Stimulated activated naive CD8-positive, alpha-beta T cell treated with anti-CD3 and anti-CD28 coated beads, Interleukin-15, Interleukin-2, amounts not matched to agents 100 ng/mL and 50 ng/mL, for 24 hours (primary cell): Measurements from ENCODE around the gene PTPN22.

Source experiments
- H3K27ac Mint-ChIP-seq: one replicate; pipeline ENCODE4 v1.8.0; 2021; ENCODE audit warnings: mild to moderate bottlenecking, mixed read lengths
- H3K27me3 Mint-ChIP-seq: one replicate; pipeline ENCODE4 v1.8.0; 2021; ENCODE audit warnings: mixed read lengths
- H3K36me3 Mint-ChIP-seq: one replicate; pipeline ENCODE4 v1.8.0; 2021; ENCODE audit warnings: low read depth, mixed read lengths
- H3K4me1 Mint-ChIP-seq: one replicate; pipeline ENCODE4 v1.8.0; 2021; ENCODE audit warnings: low read depth, mixed read lengths
- H3K4me3 Mint-ChIP-seq: one replicate; pipeline ENCODE4 v1.8.0; 2021; ENCODE audit warnings: mild to moderate bottlenecking, mixed read lengths
- H3K9me3 Mint-ChIP-seq: one replicate; pipeline ENCODE4 v1.8.0; 2021; ENCODE audit warnings: mixed read lengths

The PTPN22 gene

DNA sequence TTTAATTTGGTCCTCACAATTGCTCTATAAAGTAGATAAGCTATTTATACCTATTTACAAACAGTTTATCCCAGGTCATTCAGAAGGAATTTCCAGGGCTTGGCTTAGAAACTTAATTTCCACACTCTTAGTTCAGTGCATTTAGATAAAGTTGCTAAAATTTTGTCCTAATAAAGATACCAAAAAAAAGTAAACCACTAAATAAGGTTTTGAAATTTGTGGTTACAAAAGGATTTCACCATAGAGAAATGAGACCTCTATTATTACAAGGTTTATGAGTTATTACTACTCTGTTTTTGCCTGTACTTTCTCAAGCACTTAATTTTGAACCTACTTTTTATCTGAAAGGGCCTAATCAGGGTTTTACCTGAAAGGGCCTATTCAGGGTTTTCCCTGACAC is 22.4 kb downstream of the PTPN22 start:
- Mint-ChIP-seq H3K9me3 (no peaks in the 10 kb centered on the region), H3K36me3 (peaks cover 72% of the 10 kb centered on the region), H3K27me3 (no peaks in the 10 kb centered on the region), H3K4me3 (no peak overlapping the region), H3K4me1 (peaks cover 25% of the 10 kb centered on the region), H3K27ac (no peak overlapping the region)

DNA sequence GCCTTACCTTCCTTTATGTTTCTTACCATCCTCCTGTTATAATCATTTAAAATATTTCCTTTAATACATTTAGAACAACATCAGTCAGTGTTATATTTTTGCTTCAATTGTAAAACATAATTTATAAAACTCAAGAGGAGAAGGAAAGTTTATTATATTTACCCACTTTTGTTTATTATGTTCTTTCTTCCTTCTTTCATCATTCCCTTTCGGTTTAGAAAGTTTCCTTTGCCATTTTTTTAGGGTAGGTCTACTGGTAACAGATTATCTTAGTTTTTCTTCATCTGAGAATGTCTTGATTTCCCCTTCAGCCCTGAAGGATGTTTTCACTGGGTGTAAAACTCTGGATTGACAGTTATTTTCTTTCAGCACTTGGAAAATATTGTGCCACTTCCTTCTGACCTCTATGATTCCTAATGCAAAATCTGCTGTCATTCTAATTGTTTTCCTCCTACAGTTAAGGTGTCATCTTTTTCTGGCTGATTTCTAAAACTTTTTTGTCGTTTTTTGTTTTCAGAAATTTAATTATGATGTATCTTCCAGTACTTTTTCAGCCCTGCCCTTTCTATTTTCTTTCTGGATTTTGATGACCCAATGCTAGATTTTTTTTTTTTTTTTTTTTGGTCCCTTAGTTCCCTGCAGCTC is 25.0 kb downstream of the PTPN22 start:
- peaks cover 73% of the 10 kb centered on the region for H3K36me3 Mint-ChIP-seq
- no peak overlapping the region for H3K27ac Mint-ChIP-seq
- no peaks in the 10 kb centered on the region for H3K9me3 Mint-ChIP-seq
- no peaks in the 10 kb centered on the region for H3K27me3 Mint-ChIP-seq
- peaks cover 17% of the 10 kb centered on the region for H3K4me1 Mint-ChIP-seq
- no peak overlapping the region for H3K4me3 Mint-ChIP-seq

DNA sequence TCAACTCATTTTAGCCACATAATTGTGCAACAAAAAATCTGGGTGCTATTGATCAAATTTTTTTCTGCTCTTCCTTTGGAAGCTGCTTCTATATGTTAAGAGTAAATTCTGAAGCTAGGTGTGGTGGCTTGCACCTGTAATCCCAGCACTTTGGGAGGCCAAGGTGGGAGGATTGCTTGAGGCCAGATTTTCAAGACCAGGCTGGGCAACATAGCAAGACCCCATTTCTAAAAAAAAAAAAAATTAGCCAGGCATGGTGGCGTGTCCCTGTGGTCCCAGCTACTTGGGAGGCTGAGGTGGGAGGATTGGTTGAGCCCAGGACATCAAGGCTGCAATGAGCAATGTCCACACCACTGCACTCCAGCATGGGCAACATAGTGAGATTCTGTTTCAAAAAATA is 35.0 kb downstream of the PTPN22 start:
- H3K9me3 Mint-ChIP-seq = no peaks in the 10 kb centered on the region
- no peaks in the 10 kb centered on the region for H3K27me3 Mint-ChIP-seq
- H3K4me3 Mint-ChIP-seq = no peak overlapping the region
- H3K27ac Mint-ChIP-seq = no peak overlapping the region
- peaks cover 69% of the 10 kb centered on the region for H3K36me3 Mint-ChIP-seq
- peaks cover 7% of the 10 kb centered on the region for H3K4me1 Mint-ChIP-seq

DNA sequence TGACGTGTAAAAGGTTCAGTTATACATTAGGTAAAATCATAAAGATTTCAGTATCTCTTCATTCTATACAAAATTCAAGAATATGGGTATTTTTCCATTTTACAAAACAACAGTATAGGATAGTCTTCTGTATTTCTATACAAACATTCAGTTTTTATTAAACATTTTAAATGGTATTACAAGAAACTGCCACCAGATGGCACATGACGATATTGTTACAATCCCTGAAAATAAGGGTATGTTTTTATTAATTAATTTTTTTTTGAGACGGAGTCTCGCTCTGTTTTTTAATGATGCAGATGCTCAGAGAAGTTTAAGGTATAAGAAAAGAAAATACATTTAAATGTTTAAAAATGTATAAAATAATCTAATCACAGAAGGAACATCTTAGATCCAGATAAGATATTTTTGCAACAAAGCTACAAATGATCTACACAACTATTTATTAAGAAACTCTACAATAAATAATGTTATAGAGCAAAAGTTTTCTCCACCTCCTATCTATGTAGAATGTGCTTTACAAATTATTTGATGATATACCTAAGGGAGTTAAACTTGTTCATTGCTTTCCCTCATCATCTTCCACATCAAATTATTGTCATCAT is 35.7 kb downstream of the PTPN22 start:
- no peaks in the 10 kb centered on the region for H3K27me3 Mint-ChIP-seq
- H3K4me1 Mint-ChIP-seq = peaks cover 7% of the 10 kb centered on the region
- no peak overlapping the region for H3K4me3 Mint-ChIP-seq
- H3K36me3 Mint-ChIP-seq = peaks cover 70% of the 10 kb centered on the region
- no peaks in the 10 kb centered on the region for H3K9me3 Mint-ChIP-seq
- no peak overlapping the region for H3K27ac Mint-ChIP-seq

DNA sequence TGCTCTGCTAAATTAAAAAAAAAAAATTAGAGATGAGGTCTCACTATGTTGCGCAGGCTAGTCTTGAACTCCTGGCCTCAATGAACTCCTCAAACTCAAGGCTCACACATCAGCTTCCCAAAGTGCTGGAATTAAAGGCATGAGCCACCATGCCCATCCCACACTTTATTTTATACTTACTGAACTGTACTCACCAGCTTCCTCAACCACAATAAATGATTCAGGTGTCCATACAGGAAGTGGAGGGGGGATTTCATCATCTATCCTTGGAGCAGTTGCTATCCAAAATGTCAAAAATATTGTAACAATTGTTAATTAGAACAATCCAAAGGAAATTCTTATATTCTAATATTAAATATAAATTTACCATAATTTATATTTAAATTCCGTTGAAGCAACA is 36.8 kb downstream of the PTPN22 start:
- peaks cover 69% of the 10 kb centered on the region for H3K36me3 Mint-ChIP-seq
- H3K4me1 Mint-ChIP-seq = peaks cover 7% of the 10 kb centered on the region
- H3K9me3 Mint-ChIP-seq = no peaks in the 10 kb centered on the region
- no peak overlapping the region for H3K27ac Mint-ChIP-seq
- no peak overlapping the region for H3K4me3 Mint-ChIP-seq
- H3K27me3 Mint-ChIP-seq = no peaks in the 10 kb centered on the region

DNA sequence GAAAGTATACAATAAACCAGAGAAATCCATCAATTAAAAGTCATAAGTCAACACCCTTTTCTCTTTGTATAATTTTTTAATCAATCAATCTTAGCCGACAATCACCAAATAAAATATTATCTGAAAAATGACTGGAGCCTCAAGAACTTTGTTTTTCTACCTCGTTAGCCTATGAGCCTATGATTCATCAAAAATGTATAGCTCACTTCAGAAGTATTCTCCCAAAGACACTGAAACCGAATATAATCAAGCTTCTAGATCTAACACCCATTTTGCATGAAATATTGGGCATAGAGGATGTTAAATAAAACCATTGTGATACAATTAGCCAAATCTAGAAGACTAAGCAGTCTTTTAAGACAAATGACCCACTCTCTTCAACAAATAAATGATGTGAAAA is 41.5 kb downstream of the PTPN22 start:
- H3K4me1 Mint-ChIP-seq = no peaks in the 10 kb centered on the region
- no peaks in the 10 kb centered on the region for H3K9me3 Mint-ChIP-seq
- peaks cover 59% of the 10 kb centered on the region for H3K36me3 Mint-ChIP-seq
- no peak overlapping the region for H3K27ac Mint-ChIP-seq
- H3K27me3 Mint-ChIP-seq = no peaks in the 10 kb centered on the region
- H3K4me3 Mint-ChIP-seq = no peak overlapping the region

DNA sequence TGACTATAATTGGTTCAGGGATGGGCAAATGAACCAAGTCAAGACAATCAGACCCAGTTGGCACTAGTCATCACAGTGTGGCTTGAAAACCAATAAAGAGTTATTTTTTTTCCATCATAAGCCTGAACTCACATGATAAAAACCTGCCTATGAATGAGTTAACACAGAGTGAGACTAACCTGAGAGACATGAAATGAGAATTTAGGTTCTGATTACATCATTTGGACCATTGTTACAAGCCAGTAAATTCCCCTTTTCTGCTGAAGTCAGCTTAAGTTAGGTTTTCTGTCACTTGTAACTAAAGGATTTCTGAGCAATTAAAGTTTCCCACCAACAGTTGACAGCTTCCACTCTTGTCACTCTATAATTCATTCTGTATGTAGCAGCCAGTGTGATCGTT is 49.6 kb downstream of the PTPN22 start:
- Mint-ChIP-seq H3K4me3 (no peak overlapping the region), H3K27me3 (no peaks in the 10 kb centered on the region), H3K27ac (peak overlapping the region; percentile 42), H3K4me1 (peaks cover 4% of the 10 kb centered on the region), H3K9me3 (no peaks in the 10 kb centered on the region), H3K36me3 (peaks cover 57% of the 10 kb centered on the region)

DNA sequence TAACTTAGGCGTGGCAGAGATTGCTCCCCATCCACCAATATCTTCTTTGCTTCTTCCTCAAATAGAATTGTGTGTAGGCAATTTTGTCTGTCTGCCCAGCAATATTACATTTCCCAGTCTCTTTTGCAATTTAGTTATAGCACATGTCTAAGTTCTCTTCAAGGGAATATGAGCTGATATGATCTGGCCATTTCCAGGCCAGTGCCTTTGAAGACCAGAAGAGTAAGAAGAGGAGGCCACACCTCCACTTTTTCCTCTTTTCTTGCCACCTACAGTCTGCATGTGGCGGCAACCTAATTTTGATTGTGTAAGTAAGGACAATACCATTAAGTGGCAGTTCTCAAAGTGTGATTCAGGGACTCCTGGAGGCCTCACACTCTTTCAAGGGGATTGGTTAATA is 52.9 kb downstream of the PTPN22 start:
- H3K36me3 Mint-ChIP-seq = peaks cover 63% of the 10 kb centered on the region
- H3K27me3 Mint-ChIP-seq = no peaks in the 10 kb centered on the region
- peaks cover 4% of the 10 kb centered on the region for H3K4me1 Mint-ChIP-seq
- H3K4me3 Mint-ChIP-seq = no peak overlapping the region
- peak overlapping the region; percentile 26 for H3K27ac Mint-ChIP-seq
- H3K9me3 Mint-ChIP-seq = no peaks in the 10 kb centered on the region

DNA sequence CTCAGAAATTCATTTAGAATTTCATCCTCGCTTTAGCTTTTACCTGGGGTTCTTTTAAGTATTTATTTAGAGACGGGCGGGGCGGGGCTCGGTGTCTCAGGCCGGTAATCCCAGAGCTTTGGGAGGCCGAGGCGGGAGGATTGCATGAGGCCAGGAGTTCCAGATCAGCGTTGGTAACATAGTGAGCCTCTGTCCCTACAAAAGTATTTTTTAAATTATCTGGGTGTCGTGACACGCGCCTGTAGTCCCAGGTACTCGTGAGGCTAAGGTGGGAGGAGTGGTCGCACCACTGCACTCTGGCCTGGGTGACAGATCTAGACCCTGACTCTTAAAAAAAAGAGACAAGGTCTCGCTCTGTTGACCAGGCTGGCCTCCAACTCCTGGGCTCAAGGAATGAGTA is 58.3 kb downstream of the PTPN22 start:
- Mint-ChIP-seq H3K4me1 (peaks cover 37% of the 10 kb centered on the region), H3K4me3 (peak overlapping the region; percentile 98), H3K27me3 (no peaks in the 10 kb centered on the region), H3K36me3 (peaks cover 25% of the 10 kb centered on the region), H3K27ac (peak overlapping the region; percentile 93), H3K9me3 (no peaks in the 10 kb centered on the region)

DNA sequence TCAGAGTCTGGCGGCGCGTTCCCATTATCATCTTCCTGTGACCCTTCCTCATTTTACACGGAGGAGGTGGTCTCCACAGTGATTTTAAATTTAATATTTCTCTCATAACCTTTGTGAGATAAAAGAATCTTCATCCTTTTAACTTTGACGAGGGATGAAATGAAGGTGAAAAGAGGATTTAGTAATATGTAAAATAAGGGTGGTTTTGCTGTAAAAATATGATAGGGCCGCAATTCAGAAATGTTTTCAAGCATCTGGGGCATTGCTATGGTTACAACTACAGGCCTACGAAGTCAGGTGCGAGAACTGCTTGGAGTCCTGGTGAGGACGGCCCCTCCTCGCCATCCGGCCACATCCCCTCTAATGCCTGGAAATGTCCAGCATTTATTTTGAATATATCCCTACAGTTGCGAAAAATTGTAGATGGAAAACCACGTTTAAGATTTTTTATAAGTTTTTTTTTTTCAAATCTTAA is 58.8 kb downstream of the PTPN22 start:
- no peaks in the 10 kb centered on the region for H3K9me3 Mint-ChIP-seq
- H3K27ac Mint-ChIP-seq = peak overlapping the region; percentile 93
- H3K4me1 Mint-ChIP-seq = peaks cover 37% of the 10 kb centered on the region
- H3K27me3 Mint-ChIP-seq = no peaks in the 10 kb centered on the region
- peak overlapping the region; percentile 98 for H3K4me3 Mint-ChIP-seq
- H3K36me3 Mint-ChIP-seq = peaks cover 22% of the 10 kb centered on the region

DNA sequence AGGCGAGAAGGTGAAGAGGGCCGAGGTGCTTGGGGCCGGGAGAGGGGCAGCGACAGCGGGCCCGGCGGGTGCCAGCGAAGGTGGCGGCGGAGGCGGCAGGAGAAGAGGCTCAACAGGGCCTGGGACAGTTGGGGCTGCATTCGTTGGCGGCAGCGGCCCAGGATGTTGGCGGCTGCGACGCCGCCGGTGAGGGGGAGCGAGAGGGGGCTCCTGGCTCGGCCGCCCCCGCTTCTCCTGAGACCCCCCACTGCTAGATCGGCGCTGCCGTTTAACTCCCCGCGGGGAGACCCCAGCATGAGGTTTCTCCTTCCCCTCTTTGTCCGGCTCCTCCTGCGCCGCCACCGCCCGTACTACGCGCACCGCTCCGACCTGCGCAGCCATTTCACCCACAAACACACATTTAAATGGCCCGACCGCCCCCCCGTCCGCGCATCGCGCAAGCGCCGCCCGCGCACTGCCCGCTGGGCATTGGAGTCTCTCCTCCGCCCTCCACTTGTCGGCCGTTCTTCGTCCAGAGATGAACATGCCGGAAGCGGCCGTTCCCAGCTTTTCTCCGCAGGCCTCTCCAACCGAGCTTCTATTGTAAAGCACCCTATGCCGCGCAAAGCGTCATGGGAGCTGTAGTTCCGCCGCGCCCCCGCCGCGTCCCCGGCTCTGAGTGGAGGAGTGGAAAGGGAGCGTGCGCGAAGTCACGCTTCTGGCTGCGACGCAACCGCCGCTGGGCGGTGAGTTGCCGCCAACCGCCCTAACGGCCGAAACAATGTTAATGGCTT is 59.4 kb downstream of the PTPN22 start, which contains the start of gene RSBN1:
TSS of gene RSBN1 (minus strand) at position 589 of the 773 bp plus-strand sequence. CDS start at position 525, 64 bp downstream.
- H3K27me3 Mint-ChIP-seq = no peaks in the 10 kb centered on the region
- peaks cover 20% of the 10 kb centered on the region for H3K36me3 Mint-ChIP-seq
- H3K9me3 Mint-ChIP-seq = no peaks in the 10 kb centered on the region
- H3K4me3 Mint-ChIP-seq = peak within 1 kb of the TSS; percentile 98
- H3K27ac Mint-ChIP-seq = peak within 1 kb of the TSS; percentile 93
- peaks cover 38% of the 10 kb centered on the region for H3K4me1 Mint-ChIP-seq

DNA sequence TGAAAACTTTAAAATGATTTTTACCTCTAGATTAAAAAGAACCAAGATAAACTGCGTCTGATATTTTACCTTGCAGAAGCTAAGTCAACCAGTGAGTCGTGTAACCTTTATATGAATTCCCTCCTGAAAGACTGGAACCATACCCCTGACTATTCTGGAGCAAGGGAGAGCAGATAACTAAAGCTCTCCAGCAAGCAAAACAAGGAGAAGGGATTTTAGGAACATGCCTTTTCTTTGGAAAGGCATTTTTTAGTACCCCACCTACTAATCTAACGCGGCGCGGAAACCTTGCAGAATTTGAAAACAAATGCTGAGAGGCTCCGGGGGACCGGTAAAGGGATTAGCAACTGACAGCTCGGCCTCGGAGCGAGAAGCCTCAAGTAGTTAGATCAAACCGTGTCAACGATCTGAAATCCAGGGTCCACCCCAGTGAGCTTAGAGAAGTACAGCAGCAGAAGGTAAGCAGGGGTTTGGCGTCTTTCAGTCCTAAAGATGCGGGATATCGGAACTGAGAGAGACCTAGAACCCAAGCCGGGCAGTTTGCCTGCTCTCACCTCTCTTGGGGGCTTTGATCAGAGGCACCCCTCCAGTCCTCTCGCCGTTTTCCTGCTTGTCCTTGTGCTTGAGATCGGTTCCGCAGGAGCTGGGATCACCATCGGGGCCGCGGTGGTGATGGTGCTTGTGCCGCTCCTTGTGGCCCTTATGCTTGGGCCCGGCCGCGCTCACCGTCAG is 60.2 kb downstream of the PTPN22 start:
- Mint-ChIP-seq H3K27me3 (no peaks in the 10 kb centered on the region), H3K4me3 (peak overlapping the region; percentile 98), H3K36me3 (peaks cover 16% of the 10 kb centered on the region), H3K27ac (peak overlapping the region; percentile 88), H3K4me1 (peaks cover 43% of the 10 kb centered on the region), H3K9me3 (no peaks in the 10 kb centered on the region)

DNA sequence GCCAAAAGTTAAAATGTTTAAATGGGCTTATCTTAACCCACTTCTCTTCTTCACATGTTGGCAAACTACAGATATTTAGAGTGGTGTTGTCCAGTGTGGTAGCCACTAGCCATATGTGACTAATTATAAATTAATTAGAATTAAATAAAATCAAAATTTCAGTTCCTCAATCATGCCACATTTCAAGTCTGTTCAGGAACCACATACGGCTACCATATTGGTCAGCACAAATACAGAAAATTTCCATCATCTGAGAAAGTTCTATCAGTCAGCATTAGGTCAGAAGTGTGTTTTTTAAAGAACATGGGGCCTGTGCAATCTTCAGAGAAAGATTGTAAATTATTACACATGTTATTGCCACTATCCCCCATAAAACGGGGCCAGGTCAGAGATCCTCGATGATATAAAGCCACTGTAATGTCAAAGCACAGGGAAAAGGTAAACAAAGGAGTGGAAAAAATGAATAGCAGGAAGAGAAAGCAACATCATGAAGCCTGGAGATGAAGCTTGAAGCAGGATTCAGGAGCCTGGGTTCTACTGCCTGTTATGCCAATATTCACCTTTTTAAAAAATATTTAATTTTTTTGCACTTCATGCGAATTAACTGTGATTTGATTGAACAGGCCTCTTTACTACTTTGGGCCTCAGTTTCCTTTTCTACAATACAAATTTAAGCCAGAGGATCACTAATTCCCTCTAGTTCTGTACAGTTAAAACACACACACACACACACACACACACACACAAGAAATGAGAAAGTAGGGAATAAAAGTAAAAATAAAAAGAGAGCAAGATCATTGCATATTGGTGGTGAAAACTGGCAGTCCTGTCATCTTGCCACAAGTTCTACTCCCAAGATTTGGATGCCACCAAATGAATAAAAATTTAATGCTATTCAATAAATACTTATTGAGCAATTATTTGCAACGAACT is 61.6 kb downstream of the PTPN22 start:
- Mint-ChIP-seq H3K9me3 (no peaks in the 10 kb centered on the region), H3K4me1 (peaks cover 57% of the 10 kb centered on the region), H3K36me3 (peaks cover 14% of the 10 kb centered on the region), H3K27me3 (no peaks in the 10 kb centered on the region), H3K4me3 (peak overlapping the region; percentile 98), H3K27ac (peak overlapping the region; percentile 52)
